COLO668 (cell line): Measurements from ENCODE around the gene PAK6.
A peak's percentile ranks its signal among the peaks of the same experiment; 100 is the strongest.

Source experiments
- DNase-seq: peaks from one replicate; lab custom pipeline; 2025; ENCODE audit not compliant: unreplicated experiment; lab: John Stamatoyannopoulos, UW

The PAK6 gene

DNA sequence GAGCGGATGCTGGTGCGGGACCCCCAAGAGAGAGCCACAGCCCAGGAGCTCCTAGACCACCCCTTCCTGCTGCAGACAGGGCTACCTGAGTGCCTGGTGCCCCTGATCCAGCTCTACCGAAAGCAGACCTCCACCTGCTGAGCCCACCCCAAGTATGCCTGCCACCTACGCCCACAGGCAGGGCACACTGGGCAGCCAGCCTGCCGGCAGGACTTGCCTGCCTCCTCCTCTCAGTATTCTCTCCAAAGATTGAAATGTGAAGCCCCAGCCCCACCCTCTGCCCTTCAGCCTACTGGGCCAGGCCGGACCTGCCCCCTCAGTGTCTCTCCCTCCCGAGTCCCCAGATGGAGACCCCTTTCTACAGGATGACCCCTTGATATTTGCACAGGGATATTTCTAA, 37.1 kb downstream of the PAK6 start:
- DNase-seq: no peak

DNA sequence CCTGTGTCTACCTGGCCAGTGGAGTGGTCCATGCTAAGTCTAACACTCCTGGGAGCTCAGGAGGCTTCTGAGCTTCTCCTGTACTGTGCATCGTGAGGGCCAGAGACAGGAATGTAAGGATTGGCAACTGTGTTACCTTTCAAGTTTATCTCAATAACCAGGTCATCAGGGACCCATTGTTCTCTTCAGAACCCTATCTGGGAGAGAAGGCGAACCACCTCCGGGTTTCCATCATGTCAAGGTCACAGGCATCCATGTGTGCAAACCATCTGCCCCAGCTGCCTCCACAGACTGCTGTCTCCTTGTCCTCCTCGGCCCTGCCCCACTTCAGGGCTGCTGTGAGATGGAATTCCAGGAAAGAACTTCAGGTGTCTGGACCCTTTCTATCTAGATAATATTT, 38.1 kb downstream of the PAK6 start:
- no peak for DNase-seq

DNA sequence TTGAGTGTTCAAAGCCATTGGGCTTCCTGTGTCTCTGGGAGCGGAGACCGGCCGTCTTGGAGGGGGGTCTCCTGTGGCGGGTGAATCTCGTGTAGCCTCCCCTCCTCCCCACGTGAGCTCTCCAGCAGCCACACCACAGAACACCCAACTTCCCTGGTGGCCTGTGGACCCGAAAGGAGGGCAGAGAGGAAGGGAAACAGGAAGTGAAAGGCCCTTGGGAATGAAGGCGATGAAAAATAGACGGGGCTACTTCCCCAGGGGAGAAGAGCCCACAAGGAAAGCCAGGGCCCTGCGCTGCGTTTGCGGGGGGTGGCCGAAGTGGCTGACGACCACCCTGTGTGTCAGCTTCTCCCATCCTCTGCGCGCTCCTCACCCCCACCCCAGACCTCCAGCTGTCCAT, 38.6 kb downstream of the PAK6 start:
- DNase-seq: no peak

DNA sequence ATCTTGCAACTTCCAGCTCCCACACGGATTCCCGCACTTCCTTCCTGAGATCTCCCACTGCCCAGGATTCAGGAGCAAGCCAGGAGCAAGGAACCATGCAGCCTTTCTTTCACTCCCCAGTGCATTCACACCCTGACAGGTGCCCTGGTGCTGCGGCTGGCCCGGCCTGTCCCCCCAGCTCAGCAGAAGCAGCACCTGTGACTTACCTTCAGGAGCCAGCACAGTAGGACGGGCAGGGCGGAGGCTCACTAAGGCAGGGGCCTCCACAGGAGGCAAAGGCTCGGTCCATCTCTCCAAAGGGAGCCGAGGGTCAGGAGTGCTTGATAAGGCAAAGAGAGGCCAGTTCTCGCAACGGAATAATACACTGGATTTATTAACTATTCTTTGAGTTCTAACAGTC, 39.2 kb downstream of the PAK6 start:
- DNase-seq: no peak

DNA sequence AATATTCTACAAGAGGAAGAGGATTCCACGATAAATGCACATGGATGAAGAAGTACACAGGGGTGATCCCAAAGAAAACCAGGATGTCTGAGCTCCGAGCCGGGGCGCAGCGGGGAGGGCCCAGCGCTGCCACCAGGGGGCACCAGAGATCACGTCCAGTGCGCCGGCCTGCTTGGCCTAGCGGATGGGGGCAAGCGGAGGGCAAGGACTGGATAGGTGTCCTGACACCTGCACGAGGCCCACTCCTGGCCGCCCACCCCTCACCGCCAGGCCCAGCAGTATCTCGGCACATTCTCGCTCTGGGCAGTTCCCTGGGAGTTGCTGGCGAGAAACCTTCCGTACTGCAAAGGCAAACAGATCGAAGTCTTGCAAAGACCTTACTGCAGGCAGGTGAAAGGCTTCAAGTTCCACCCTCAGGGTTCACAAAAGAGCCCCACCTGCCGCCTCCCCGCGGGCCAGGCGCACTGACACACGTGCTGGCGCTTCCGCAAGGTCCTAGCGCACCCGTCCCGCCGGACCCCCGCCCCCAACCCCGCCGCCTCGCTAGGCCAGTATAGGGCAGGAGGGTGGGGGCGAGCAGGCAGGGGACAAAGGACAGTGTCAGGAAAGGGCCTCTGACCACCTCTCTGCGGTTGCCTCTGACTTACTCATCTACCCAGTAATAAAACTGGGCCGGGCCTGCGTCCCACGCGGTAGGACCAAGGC, 40.7 kb downstream of the PAK6 start:
- peak; percentile 78 for DNase-seq

DNA sequence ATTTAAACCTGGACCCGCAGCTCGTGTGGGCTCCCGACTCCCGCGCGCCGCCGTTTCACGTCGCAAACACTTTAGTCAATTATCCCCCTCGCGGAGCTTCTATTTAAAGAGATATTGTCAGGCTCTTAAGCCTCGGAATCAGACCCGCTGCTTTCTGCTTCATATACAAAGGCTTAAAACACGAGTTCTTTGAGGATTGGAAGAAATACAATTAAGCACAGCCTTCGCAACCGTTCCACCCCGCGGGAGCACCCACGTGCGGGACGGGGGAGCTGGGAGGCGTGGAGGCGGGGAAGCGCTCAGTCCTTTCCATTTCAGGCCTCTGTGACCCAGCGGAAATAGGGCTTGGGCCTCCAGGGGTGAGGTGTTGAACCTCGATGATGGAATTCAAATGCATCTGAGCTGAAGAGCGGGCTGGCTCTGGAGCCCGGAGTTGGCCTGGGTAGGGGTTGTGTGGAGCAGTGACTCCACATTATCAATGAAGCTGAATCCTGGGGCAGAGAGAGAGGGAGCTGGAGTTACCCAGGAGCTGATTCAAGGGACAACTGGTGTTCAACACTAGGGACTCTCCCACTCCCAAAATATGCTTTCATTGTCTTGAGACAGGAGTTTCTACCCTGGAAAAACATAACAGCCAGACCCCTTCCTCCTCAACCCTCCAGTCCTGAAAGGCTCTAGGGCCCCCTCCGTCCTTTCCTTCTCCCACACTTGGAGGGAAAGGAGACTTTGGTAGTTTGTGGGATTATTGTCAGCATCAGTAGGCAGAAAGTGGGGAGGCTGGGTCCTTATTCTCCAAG, 41.6 kb downstream of the PAK6 start:
- no peak for DNase-seq

DNA sequence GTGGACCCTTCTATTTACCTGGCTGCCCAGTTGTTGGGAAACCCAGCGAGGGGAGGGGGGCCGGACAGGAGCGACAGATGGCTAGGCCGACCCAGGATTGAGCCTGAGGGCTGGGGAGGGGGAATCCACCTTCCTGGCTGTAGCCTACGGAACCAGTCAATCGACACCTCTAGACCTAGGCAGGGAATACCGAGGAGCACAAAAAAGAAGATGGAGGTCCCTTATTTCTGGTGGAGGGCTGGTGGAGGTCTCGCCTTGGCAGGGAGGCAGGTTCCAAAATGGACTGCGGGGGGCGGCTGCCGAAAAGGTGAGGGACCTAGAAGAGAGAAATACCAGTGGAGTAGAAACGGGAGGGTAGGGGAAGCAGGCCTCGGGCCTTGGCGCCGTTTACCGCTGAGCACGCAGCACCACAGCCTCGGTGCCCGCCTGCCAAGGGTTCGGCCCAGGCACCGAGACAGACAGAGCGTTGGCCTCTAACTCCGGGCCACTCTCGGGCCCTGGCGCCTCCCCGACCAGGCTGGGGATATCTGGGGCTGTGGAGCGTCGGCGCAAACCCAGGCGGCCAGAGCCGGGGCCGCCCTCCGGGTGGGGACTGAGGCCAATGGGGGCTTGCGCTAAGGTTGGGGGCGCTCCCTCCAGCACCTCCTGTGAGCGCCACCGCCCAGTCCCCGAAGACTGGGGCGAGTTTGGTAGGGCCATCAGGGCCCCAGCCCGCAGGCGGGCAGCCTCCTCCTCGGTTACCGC, 42.4 kb downstream of the PAK6 start:
- DNase-seq: no peak

DNA sequence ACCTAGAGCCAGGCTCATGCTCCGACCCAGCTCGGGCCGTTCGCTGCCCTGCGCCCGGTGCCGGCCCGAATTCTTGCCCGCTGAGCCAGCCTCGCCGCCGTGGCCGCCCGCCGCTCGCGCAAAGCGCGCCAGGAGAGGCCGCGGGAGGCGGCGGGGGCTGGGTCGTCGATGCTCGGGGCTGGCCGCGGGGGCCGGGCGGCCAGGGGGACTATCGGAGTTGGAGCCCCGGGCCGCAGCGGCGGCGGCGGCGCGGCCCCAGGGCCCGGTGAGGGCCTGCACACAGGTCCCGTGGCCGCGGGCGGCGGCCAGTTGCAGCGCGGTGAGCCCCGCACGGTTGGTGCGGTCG, 42.9 kb downstream of the PAK6 start:
- no peak for DNase-seq

DNA sequence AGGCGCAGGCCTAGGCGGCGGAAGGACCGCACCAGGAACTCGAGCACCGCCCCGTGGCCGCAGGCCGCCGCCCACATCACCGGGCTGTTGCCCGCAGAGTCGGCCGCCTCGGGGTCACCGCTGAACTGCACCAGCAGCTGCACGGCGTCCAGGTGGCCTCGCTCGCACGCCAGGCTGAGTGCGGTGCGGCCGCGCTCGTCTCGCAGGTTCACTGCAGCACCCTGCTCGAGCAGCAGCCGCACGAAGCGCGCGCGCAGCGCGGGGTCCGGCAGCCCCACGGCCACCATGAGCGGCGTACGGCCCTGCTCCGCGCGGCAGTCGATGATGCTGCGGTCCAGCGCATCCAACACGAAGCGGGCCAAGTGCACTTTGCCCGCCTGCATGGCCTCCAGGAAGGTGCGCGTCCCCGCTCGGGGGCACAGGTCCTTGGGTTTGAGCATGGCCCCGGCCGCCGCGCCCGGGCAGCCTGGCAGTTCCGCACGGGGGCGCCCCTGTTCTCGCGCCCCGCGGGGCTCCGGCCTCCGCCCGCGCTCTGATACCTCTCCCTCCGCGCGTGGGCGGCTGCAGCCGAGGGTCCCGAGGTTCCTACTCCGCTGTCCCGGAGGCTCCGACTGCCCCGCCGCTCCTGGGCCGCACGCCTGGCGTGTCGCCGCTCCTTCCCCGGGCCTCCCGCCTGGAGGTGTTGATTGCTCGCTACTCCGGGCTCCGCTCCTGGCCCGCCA, 43.4 kb downstream of the PAK6 start:
- DNase-seq: peak; percentile 80

DNA sequence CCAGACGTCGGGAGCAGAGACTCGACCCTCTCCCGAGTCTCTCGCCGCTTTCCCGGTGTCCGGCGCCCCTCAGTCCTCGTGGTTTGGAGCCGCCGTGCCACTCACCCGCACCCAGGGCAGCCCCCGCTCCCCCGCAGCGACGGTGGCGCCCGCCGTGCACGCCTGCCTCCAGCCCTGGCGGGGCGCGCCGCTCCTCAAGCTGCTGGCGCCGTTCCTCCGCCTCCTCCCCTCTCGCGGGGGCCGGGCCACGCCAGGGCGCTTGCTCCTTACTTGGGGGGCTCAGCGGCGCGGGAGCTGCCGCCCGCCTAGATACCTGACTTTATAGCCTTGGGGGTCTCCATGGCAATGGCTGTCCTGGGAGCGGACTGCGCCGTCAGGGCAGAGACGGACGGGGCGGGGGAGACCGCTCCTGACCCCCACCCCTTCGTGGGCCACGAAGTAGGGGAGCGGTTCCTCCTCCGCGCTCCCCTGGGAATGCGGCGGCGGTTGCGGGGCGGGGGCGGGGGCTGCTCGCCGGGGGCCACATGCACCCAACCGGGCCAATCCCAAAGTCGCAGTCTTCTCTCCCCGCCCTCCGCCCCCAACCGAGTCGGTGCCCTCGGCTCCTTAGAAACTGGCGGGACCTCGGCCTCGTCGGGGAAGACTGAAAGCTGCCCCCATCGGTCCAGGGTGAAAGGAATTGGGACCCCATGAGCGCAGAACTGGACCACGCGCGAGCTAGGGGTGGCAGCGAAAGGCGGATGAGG, 44.2 kb downstream of the PAK6 start, which contains the start of gene ANKRD63:
TSS of gene ANKRD63 (minus strand) at position 196 of the 746 bp plus-strand sequence. CDS start 478 bp downstream, outside the sequence.
- DNase-seq: peak; percentile 57

DNA sequence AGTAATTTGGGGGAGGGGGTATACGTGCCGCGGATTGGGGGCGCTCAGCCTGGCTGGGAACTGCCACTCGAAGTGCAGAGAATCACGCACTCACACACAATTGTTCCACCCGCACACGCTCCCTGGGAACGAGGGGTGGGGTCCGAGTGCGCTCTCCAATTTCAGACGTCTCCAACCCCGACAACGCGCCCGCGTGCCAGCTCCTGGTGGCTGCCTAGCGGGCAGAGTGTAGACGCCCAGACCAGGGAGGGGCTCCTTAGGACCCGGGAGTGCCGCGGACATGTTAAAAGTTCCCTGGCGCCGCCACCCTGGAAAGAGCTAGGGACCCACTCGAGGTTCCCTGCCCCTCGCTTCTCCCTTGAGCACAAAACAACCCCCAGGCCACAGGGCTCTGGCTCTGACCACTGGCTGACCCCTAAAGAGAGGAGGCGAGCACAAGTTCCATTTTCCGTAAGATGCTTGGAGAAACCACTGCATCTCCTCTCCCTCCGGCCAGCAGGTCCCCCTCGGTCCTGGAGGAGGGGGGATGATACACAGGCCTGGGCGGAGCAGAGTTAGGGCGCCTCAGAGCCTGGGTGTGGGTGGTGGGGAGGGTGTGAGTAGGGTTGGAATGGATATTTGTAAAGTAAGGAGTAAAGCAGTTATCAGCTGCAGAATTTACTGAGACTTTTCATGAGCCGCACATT, 44.9 kb downstream of the PAK6 start:
- DNase-seq: no peak

DNA sequence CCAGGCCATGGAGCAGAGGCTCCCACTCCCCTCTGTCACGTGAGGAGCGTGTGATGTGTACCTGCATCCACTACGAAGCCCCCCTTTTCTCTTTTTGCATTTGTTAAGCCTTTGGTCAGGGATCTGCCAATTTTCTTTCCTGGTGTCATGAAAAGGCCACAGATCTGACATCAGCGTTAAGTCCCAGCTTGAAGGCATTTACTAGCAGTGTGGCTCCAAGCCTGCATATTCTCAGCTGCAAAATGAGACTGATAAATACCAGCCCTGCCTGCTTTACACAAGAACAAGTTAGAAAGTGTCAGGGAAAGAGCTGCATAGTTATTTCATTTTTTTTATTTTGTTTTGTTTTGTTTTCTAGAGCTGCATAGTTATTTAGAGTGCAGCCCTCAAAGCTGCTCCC, 46.3 kb downstream of the PAK6 start:
- DNase-seq: no peak

DNA sequence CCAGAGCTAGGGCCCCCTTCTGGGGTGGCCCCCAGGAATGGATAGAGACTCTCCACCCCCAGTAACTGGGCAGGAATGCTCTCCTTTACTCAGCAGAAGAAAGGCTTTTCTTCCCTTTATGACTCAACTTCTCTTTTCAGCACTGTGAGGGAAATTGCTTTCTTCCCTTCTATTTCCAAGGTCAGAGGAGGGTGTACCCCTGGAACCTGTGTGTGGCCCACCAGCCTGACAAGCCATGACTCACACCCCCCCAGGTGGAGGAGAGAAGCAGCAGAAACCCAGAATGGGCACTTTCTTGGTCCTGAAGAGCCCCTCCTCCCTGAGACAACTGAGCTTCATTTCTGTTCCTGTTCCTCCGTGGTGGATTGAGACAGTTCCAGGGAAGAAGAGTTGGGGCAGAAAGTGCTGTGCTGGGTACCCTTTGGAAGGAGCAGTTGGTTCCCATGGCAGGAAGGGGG, 46.7 kb downstream of the PAK6 start:
- DNase-seq: no peak

DNA sequence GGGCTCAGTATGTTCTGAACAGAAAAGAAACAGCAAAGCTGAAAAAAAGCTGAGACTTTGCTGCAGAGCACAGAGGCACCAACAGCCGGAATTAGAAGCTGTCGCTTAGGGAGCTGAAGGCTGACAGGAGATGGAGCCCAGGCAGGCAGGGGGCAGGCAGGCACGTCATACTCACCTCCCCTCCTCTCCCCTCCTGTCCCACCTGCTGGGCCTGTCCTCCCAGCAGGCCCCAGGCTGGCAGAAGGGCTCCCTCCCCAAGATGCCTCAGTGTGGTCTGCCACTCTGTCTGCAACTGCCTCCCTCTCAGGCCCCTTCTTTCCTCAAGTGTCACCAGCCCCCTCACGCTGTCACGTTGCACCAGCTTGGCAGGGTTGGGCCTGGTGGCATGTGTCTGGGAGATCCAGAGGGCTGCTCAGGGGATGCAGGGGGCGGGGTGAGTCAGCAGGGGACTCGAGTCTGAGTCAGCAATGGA, 47.2 kb downstream of the PAK6 start:
- DNase-seq: no peak

DNA sequence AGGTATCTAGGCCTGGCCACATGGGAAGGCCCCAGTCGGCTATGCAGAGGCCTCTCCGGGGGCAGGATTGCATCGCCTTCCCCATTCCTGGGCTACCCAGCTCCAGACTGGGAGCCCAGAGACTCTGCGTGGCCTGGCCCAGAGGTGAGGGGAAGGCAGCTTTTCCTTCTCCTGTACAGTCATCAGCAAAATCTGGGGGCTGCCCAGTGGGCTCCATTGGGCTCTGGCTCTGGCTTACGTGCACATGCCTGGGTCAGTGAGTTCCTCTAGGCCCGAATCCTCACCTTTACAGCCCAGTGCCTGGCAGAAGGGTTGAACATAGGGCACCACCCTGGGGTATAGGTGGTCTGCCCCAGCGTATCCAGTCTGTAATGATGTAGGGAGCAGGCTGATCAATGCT, 47.9 kb downstream of the PAK6 start:
- no peak for DNase-seq

DNA sequence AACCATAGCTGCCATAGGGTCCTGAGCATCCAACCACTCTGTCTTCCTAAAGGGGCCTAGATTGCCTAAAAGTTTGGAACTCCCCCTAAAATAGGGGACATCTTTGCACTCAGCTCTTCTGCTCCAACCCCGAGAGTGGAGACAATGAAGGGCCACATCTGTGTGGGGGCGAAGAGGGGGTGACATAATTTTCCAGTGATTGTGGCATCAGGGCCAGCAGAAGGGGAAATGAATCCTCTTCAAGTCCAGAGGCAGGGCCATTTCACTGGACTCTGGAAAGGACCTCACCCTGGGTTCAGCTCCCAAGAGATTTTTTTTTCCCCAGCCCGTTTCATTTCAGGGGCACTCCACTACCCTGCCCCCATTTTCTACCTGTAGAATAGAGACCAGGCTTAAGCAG, 48.6 kb downstream of the PAK6 start:
- no peak for DNase-seq

DNA sequence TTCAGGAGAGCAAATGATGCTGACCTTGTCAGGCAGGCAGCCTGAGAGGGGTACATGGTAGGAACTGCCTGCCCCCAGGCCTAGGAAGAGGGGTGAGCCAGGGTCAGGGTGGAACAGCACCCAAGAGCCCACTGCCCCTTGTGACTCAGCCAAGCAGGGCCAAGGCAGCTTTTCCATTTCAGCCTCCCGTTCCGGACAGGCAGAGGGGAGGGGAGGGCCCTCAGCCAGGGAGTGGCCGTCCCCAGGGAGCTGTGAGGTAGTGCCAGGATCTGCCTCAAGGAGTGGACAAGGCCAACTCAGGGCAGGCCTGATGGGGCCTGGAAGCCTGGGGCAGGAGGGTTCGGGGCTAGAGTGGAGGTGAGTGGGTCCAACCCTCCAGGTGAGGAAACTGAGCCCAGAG, 49.1 kb downstream of the PAK6 start:
- no peak for DNase-seq

DNA sequence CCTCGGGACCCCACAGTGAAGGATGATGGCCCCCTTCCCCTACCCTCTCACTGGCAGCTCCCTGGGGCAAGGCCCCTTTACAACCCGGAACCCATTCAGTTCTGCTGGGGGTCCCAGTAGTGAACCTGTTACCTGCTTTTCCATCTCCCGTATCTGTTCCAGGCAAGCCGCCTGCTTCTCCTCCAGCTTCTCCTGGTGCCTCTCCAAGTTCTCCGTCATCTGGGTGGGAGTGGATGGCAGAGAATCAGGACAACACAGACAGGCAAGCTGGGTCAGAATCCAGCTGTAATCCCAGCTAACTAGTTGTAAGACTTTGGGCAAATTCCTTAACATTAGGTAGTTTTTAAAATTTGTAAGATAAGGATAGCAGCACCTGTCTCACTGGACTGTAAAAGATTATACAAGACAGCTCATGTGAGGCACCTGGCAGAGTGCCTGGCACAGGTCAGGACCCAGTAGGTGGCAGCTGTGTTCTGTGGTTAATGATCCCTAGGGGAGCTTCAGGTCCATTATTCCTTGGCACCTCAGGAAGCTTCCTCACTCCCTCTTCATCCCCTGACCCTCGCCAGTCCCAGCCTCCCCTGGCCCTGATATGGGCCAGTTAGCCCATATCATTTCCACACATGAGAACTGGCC, 50.4 kb downstream of the PAK6 start:
- peak; percentile 65 for DNase-seq

DNA sequence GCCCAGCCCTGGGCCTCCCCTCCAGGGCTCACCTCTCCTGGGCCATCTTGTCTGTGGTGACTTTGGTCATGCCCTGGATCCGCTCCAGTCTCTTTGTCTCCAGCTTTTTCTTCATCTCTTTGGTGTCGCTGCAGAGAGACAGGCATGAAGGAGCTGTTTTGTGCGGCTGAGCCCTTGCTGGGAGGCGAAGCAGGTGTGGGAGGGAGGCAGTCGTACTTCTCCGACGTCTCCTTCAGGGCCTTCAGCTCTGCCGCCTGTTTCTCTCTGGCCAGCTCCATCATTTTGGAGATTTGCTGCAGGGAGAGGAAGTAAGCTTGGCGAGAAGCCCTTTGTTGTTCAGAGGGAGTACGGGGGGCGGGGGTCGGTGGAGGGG, 51.7 kb downstream of the PAK6 start:
- DNase-seq: no peak
